Right kidney (tissue), 9 donors: ENCODE measurements around the gene RAB39B.
"Not testable (repeated sequence)": the region's sequence is repeated elsewhere in the genome, so short reads cannot be mapped to it uniquely, and the experiment has no call there.

Experiments used
- DNase-seq: peaks from one replicate; pipeline ENCODE4 v3.0.0-alpha.2; 2016
- long read RNA-seq, 8 donors: transcript quantifications; one replicate each; lab custom pipeline, GENCODE V29; 2026

The RAB39B gene
- long read RNA-seq, donor 1, partial matches to known transcripts = 0 of 1 reads
- long read RNA-seq, donor 1, other reads (novel, unspliced or antisense) = 0 of 1 reads
- long read RNA-seq, donor 2, partial matches to known transcripts = 0 of 2 reads
- long read RNA-seq, donor 2, other reads (novel, unspliced or antisense) = 0 of 2 reads
- long read RNA-seq, donor 3 = 0 reads
- long read RNA-seq, donor 4, partial matches to known transcripts = 0 of 1 reads
- long read RNA-seq, donor 4, other reads (novel, unspliced or antisense) = 0 of 1 reads
- long read RNA-seq, donor 5, partial matches to known transcripts = 0 of 2 reads
- long read RNA-seq, donor 5, other reads (novel, unspliced or antisense) = 0 of 2 reads
- long read RNA-seq, donor 6, partial matches to known transcripts = 0 of 2 reads
- long read RNA-seq, donor 6, other reads (novel, unspliced or antisense) = 0 of 2 reads
- long read RNA-seq, donor 7, partial matches to known transcripts = 0 of 2 reads
- long read RNA-seq, donor 7, other reads (novel, unspliced or antisense) = 0 of 2 reads
- long read RNA-seq, donor 8, partial matches to known transcripts = 0 of 1 reads
- long read RNA-seq, donor 8, other reads (novel, unspliced or antisense) = 0 of 1 reads

DNA sequence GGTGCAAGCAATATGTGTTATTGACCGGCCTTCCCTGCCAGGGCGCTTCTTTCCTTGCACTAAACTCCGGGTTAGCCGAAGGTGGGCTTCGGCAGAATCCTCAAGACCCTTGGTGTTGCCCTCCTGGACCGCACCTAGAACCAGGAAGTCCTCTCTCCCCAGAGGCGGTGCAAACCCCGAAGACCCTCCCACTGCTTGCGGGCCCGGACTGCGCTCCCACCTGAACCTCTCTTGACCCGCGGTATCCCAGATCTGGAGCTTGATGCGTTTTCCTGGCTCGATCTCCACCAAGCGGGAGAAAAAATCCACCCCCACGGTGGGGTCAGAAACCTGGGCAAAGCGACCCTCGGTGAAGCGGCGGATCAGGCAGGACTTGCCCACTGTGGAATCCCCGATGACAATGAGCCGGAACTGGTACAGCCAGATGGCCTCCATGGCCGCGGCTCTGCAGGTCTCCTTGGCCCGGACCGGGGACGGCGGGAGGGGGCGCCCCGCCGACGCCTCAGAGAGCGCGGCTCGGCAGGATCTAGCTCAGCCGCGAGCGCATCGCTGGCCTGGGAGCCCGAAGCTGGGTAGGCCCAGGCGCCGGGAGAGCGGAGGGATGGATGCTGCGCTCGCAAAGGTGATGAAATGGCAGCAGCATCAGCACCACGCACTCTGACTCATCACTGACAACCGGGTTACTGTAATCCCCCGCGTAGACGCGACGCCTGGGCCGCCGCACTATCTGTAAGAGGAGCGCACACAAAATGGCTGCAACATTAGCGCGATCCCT is at the start of gene RAB39B:
TSS of gene RAB39B (minus strand) at position 638 of the 775 bp plus-strand sequence. CDS start at position 435, 203 bp downstream.
- peak; percentile 63 for DNase-seq

DNA sequence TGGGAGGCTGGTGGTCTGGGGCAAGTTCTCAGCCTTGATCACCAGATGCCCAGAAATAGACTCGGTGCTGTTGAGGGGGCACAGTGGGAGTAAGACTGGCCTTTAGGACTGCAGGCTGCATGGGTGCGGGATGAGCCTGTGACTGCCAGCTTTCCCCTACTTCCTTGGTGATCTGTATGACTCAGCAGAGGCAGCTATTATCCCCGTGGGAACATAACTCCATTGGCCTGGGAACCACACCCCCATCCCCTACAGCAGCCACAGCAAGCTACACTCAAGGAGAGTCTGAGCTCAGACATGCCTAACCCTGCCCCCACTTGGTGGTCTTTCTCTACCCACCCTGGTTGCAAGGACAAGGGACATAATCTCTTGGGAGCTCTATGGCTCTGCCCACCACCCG is 49.5 kb upstream of the RAB39B start:
- DNase-seq = no peak

DNA sequence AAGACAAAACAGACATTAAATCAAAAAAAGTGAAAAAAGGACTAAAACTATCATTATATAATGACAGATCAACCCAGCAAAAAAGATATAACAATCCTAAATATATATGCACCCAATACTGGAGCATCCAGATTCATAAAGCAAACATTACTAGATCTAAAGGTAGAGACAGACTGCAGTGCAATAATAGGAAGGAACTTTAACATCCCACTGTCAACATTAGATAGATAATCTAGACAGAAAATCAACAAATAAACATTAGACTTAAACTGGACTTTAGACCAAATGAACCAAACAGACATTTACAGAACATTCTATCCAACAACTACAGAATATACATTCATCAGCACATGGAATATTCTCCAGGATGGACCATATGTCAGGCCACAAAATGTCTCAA is 29.5 kb upstream of the RAB39B start:
- DNase-seq = no peak

- no peak for DNase-seq
Observed at GRCh38 chrX:155279873-155280272, 15.6 kb upstream of the RAB39B start.

- no peak for DNase-seq
Observed at GRCh38 chrX:155270969-155271368, 6.7 kb upstream of the RAB39B start.

- not testable (repeated sequence) for DNase-seq
Observed at GRCh38 chrX:155267995-155268394, 3.7 kb upstream of the RAB39B start.

GRCh38 chrX:155266439-155266838 is 2.1 kb upstream of the RAB39B start:
- DNase-seq = no peak

DNA sequence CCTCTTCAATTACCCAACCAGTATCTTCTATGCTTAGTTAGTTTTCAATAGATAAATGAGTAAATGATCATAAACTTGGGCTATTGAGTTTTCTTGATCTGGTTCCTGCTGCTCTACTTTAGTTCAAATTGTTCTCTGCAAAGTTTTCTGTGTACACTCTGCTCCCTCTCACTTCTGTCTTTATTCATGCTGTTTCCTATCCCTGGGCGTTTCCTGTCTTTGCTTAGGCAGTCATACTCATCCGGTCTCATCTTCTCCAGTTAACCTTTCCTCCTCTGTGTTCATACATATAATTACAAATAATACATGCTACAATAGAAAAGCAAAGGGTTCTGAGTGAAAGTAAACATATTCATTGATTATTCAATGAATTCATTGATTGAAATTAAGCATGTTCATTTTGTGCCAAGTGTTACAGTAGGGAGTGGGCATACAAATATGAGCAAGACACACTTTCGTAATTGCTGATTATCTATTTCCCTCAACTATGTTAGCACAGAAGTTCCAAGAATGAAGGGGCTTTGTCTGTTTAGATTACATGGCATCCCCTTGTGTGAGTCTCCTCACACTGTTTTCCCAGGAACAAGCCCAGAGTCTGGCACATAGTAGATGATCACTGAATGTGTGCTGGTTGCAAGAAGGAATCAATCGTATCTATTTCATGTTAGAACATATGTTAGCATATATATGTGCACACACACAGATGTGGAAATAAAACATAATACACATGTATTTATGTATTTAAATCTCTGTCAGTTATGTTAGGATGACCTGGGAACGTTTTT is 1.1 kb downstream of the RAB39B start:
- no peak for DNase-seq

DNA sequence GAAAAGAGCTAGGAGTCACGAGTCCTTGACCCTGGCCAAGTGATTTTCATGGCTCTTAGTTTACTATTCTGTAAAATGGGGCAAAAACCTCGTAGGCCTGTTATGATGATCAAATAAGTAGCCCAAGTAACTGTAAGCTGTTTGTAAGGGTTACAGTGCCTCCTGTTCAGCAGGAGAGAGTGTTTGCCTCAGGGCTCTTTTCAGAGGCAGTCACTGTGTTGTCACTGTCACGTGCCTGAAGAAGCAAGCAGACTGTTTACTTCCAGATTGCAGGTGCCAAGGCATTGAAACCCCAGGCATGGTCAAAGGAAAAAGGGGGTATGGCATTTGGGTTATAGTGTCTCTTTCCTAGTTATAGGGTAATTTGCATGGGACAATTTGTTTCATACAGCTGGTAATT is 4.5 kb downstream of the RAB39B start:
- DNase-seq = no peak

GRCh38 chrX:155251391-155251790 is 12.9 kb downstream of the RAB39B start:
- no peak for DNase-seq

DNA sequence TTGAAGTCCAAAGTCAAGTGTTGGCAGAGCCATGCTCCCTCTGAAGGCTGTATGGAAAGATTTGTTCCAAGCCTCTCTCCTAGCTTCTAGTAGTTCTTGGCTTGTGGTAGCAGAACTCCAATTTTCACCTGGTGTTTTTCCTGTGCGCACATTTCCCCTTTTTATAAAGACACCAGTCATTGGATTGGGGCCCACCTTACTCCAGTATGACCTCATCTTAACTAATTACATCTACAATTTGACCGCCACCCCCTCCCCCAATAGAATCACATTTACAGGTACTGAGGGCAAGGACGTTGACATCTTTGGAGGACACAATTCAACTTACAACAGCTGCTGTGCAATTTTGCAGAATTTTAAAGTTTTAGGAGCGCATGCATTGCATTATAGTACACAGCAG is 16.8 kb downstream of the RAB39B start:
- DNase-seq = no peak

DNA sequence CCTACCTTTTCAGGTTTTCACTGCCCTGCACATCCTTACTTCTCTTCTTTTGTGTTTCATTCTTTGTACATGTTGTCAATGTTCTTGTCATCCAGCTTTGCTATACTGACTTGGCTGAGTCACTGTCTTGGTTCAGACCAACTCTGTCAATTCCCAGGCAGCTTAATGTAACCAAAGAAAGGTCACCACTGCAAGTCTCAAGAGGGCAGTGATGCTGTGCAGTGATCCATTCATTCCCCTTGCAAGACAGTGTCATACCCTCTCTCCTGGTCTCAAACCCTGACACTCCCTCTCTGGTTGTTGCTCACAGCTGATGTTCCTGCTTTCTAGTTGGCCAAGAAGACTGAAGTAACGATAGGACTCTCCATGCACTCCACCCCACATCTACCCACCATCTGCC is 17.5 kb downstream of the RAB39B start:
- DNase-seq = no peak

GRCh38 chrX:155242300-155242699 is 22.0 kb downstream of the RAB39B start:
- DNase-seq = no peak

GRCh38 chrX:155237719-155238118 is 26.6 kb downstream of the RAB39B start:
- DNase-seq = no peak

DNA sequence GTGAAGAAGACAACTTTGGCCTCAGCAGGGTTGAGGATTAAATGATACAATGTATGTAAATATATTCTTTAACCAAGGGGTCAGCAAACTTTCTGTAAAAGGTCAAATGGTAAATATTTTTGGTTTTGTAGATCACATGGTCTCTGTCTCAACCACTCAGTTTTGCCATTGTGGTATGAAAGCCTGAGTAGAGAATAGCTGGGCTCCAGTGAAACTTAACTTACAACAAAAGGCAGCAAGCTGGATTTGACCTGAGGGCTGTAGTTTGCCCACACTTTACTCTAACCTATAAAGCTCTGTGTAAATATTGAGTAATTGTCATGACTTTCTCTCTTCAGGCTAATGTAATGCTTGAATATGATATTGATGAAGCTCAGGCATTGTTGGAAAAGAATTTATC is 28.4 kb downstream of the RAB39B start:
- DNase-seq = no peak

DNA sequence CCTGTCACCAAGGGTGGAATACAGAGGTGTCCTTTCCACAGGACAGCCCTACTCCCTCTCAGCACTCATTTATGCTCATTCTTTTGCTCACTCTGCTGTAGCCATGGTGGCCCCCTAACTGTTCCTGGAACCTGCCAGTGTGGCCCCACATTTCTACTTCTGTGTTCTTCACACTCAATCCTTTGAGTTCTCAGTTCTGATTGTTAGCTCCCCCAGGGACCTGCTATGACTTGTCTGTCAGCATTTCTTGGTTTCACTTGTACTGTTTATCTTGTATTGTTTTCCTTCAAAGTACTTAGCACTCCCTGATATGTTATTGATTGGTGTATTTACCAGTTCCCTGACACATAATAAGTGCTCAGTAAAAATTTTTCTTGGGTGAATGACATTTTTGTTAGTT is 33.1 kb downstream of the RAB39B start:
- no peak for DNase-seq

- DNase-seq = no peak
Observed at GRCh38 chrX:155225774-155226173, 38.5 kb downstream of the RAB39B start.

DNA sequence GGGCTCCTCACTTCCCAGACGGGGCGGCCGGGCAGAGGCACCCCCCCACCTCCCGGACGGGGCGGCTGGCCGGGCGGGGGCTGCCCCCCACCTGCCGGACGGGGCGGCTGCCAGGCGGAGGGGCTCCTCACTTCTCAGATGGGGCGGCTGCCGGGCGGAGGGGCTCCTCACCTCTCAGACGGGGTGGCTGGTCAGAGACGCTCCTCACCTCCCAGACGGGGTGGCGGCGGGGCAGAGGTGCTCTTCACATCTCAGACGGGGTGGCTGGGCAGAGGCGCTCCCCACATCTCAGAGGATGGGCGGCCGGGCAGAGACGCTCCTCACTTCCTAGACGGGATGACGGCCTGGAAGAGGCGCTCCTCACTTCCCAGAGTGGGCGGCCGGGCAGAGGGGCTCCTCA is 40.5 kb downstream of the RAB39B start:
- DNase-seq = not testable (repeated sequence)

- no peak for DNase-seq
Observed at GRCh38 chrX:155221351-155221750, 42.9 kb downstream of the RAB39B start.

DNA sequence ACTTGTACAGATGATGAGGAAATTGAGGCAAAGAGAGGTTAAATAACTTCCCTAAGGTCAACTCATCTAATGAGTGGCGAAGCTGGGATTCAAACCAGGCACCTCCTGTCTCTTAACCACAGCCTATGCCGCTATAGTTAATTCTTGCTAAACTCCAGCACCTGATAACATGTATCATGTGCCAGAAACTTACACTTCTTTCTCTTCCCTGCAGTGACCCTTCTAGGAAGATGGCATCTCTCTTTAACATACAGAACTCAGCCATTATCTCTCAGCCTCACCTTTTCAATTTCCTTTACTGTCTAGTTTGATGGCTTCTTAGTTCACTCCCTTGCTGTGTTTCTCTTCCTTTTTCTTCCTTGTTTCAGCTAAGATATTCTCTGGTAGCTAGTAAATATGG is 45.5 kb downstream of the RAB39B start:
- DNase-seq = no peak

GRCh38 chrX:155216940-155217440 is 47.3 kb downstream of the RAB39B start:
- peak; percentile 54 for DNase-seq
